ENCODE results near the gene EEF1AKMT1.

GRCh38 chr13:20815464-20815863 lies 41.7 kb upstream of the EEF1AKMT1 start:
- no peak for TF ChIP-seq CTCF (conservative IDR thresholded peaks at IDR 0.05; ENCODE audit: low read depth, low read length)
- TF ChIP-seq EZH2 (IDR thresholded peaks at IDR 0.05; ENCODE audit: borderline replicate concordance, low read depth, low read length, poor library complexity, severe bottlenecking): no peak

Measured in A673 (cell line).